ENCODE results near the gene NRCAM.

- no peak for TF ChIP-seq EZH2 (IDR thresholded peaks at IDR 0.05; ENCODE audit: borderline replicate concordance, low read length)
- TF ChIP-seq, protein P1, sequence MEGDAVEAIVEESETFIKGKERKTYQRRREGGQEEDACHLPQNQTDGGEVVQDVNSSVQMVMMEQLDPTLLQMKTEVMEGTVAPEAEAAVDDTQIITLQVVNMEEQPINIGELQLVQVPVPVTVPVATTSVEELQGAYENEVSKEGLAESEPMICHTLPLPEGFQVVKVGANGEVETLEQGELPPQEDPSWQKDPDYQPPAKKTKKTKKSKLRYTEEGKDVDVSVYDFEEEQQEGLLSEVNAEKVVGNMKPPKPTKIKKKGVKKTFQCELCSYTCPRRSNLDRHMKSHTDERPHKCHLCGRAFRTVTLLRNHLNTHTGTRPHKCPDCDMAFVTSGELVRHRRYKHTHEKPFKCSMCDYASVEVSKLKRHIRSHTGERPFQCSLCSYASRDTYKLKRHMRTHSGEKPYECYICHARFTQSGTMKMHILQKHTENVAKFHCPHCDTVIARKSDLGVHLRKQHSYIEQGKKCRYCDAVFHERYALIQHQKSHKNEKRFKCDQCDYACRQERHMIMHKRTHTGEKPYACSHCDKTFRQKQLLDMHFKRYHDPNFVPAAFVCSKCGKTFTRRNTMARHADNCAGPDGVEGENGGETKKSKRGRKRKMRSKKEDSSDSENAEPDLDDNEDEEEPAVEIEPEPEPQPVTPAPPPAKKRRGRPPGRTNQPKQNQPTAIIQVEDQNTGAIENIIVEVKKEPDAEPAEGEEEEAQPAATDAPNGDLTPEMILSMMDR (conservative IDR thresholded peaks at IDR 0.05 in 1 of 2, IDR thresholded peaks at IDR 0.05 in 1 of 2; ENCODE audit: extremely low read depth in 1 of 2, insufficient read depth in 1 of 2, low read depth in 1 of 2, low read length in 2 of 2), result no peak
Measured at GRCh38 chr7:108210796-108211195, 245.4 kb downstream of the NRCAM start.

Data from mammary epithelial cell (primary cell).